DND-41 (cell line): ENCODE results near the gene CRY1.

Experiments used
- ATAC-seq: fragments of 200-7000 bp; cut with Tn5 transposase; 3 replicates; pipeline ENCODE4 v1.9.1; 2021; ENCODE audit warnings: low read depth; ENCODE audit not compliant: insufficient read depth
- DNase-seq: peaks from one replicate; pipeline ENCODE4 v3.0.0-alpha.2; 2020
- H2AFZ ChIP-seq: 2 replicates; pipeline ENCODE4 v1.6.0; 2012; ENCODE audit warnings: low read depth, low read length
- H3K27ac ChIP-seq: 2 replicates; pipeline ENCODE4 v1.5.1; 2012; ENCODE audit warnings: low read length, inconsistent platforms
- H3K27me3 ChIP-seq: fragments of 200-600 bp; sonication (generic); 2 replicates; pipeline ENCODE4 v1.6.0; 2012; ENCODE audit warnings: low read length, mild to moderate bottlenecking, inconsistent platforms; ENCODE audit not compliant: insufficient read depth, poor library complexity
- H3K36me3 ChIP-seq: 2 replicates; pipeline ENCODE4 v1.5.1; 2012; ENCODE audit warnings: low read length, inconsistent platforms; ENCODE audit not compliant: insufficient read depth
- H3K4me1 ChIP-seq: 2 replicates; pipeline ENCODE4 v1.5.1; 2012; ENCODE audit warnings: mild to moderate bottlenecking, low read length; ENCODE audit not compliant: insufficient read depth
- H3K4me2 ChIP-seq: 2 replicates; pipeline ENCODE4 v1.6.0; 2012; ENCODE audit warnings: mild to moderate bottlenecking, moderate library complexity, low read length, inconsistent platforms; ENCODE audit not compliant: insufficient read depth
- H3K4me3 ChIP-seq, 2 experiments: fragments of 200-600 bp in 1 of 2; shearing (Covaris generic) in 1 of 2; 2 replicates each; pipeline ENCODE4 v1.5.1; 2012 to 2016; ENCODE audit warnings: inconsistent platforms in 2 of 2, low read length in 2 of 2, mild to moderate bottlenecking in 2 of 2, low read depth in 1 of 2, moderate library complexity in 1 of 2
- H3K79me2 ChIP-seq: 2 replicates; pipeline ENCODE4 v1.6.0; 2012; ENCODE audit warnings: low read length, inconsistent platforms; ENCODE audit not compliant: insufficient read depth
- H3K9ac ChIP-seq: 2 replicates; pipeline ENCODE4 v1.6.0; 2012; ENCODE audit warnings: low read depth, mild to moderate bottlenecking, inconsistent platforms, low read length, moderate library complexity
- H3K9me3 ChIP-seq: 2 replicates; pipeline ENCODE4 v1.5.1; 2012; ENCODE audit warnings: low read length, moderate library complexity, mild to moderate bottlenecking, inconsistent platforms; ENCODE audit not compliant: insufficient read depth, severe bottlenecking
- H4K20me1 ChIP-seq: 2 replicates; pipeline ENCODE4 v1.6.0; 2012; ENCODE audit warnings: low read length; ENCODE audit not compliant: insufficient read depth
- CTCF ChIP-seq: IDR thresholded peaks from 2 replicates; pipeline ENCODE4 v1.5.1; 2012; ENCODE audit warnings: borderline replicate concordance, low read length, moderate library complexity, mild to moderate bottlenecking; ENCODE audit not compliant: poor library complexity, severe bottlenecking; ENCODE audit errors: extremely low read depth
- EZH2 ChIP-seq: IDR thresholded peaks from 3 replicates; pipeline ENCODE4 v1.6.1; 2012; ENCODE audit warnings: borderline replicate concordance, low read depth, mild to moderate bottlenecking, moderate library complexity, low read length, inconsistent platforms; ENCODE audit not compliant: severe bottlenecking

CRY1 gene

GRCh38 chr12:106975098-106975497 lies 118.3 kb downstream of the CRY1 start:
- H3K4me1 ChIP-seq, result no peaks in the 10 kb centered on the region
- DNase-seq (no peak), ATAC-seq (no peak)
- H3K9ac ChIP-seq, result no peak overlapping the region
- H3K27ac ChIP-seq, result no peak overlapping the region
- H3K79me2 ChIP-seq, result no peaks in the 10 kb centered on the region
- no peaks in the 10 kb centered on the region for H3K27me3 ChIP-seq
- H4K20me1 ChIP-seq, result 0 out of 2 replicates have a peak, but pooled peaks cover 4% of the 10 kb centered on the region
- H3K4me2 ChIP-seq, result no peak overlapping the region
- TF ChIP-seq CTCF (no peak), EZH2 (no peak)
- H3K9me3 ChIP-seq, result no peaks in the 10 kb centered on the region
- H3K36me3 ChIP-seq, result peaks cover 31% of the 10 kb centered on the region
- no peak overlapping the region for H3K4me3 ChIP-seq
- no peak overlapping the region for H2AFZ ChIP-seq

GRCh38 chr12:106974511-106974910 lies 118.8 kb downstream of the CRY1 start:
- Histone ChIP-seq H3K9ac (no peak overlapping the region), H3K27me3 (no peaks in the 10 kb centered on the region), H3K27ac (no peak overlapping the region), H3K4me2 (no peak overlapping the region), H3K4me3 (no peak overlapping the region), H3K79me2 (no peaks in the 10 kb centered on the region), H3K9me3 (no peaks in the 10 kb centered on the region), H3K36me3 (peaks cover 34% of the 10 kb centered on the region), H2AFZ (no peak overlapping the region), H3K4me1 (no peaks in the 10 kb centered on the region), H4K20me1 (0 out of 2 replicates have a peak, but pooled peaks cover 4% of the 10 kb centered on the region)
- DNase-seq, result no peak
- TF ChIP-seq CTCF (no peak), EZH2 (no peak)
- ATAC-seq, result no peak

- Histone ChIP-seq H3K4me2 (no peak overlapping the region), H3K36me3 (peaks cover 39% of the 10 kb centered on the region), H3K27me3 (no peaks in the 10 kb centered on the region), H3K27ac (no peak overlapping the region), H3K4me3 (no peak overlapping the region), H3K9ac (no peak overlapping the region), H3K9me3 (no peaks in the 10 kb centered on the region), H4K20me1 (0 out of 2 replicates have a peak, but pooled peaks cover 4% of the 10 kb centered on the region), H2AFZ (no peak overlapping the region), H3K4me1 (no peaks in the 10 kb centered on the region), H3K79me2 (no peaks in the 10 kb centered on the region)
- TF ChIP-seq CTCF (no peak), EZH2 (no peak)
- no peak for DNase-seq
- ATAC-seq, result no peak
Observed at GRCh38 chr12:106973545-106973944, 119.8 kb downstream of the CRY1 start.

- H4K20me1 ChIP-seq, result 0 out of 2 replicates have a peak, but pooled peaks cover 4% of the 10 kb centered on the region
- no peak overlapping the region for H3K27ac ChIP-seq
- no peaks in the 10 kb centered on the region for H3K9me3 ChIP-seq
- H3K36me3 ChIP-seq, result peaks cover 54% of the 10 kb centered on the region
- H3K4me2 ChIP-seq, result no peak overlapping the region
- no peaks in the 10 kb centered on the region for H3K27me3 ChIP-seq
- TF ChIP-seq EZH2 (no peak), CTCF (no peak)
- peaks cover 4% of the 10 kb centered on the region for H3K79me2 ChIP-seq
- H3K9ac ChIP-seq, result no peak overlapping the region
- no peak overlapping the region for H2AFZ ChIP-seq
- ATAC-seq, result no peak
- no peaks in the 10 kb centered on the region for H3K4me1 ChIP-seq
- DNase-seq, result no peak
- no peak overlapping the region for H3K4me3 ChIP-seq
Observed at GRCh38 chr12:106971065-106971464, 122.3 kb downstream of the CRY1 start.
